HCT116 (cell line): ENCODE measurements around the gene DNAJC4. TPM values are rescaled to one million over a fixed set of nuclear protein-coding genes. Genes with fewer than 3 reads are reported as not detected.

Source experiments
- ATAC-seq: fragments of 200-7000 bp; cut with Tn5 transposase; 2 replicates; pipeline ENCODE4 v1.9.1; 2020; ENCODE audit warnings: mild to moderate bottlenecking, moderate library complexity
- BruUV-seq: library from RNA; stranded (reverse); fragments of 400-500 nt; replicated peaks from 2 replicates; lab custom pipeline; 2021; lab: Mats Ljungman, UMichigan
- CTCF ChIA-PET: fragments of 300-600 bp; sonication (Branson Sonifier 250); formaldehyde crosslinking; loops from one replicate; lab custom pipeline; 2021; ENCODE audit warnings: antibody characterized with exemption; lab: Charles Lee
- POLR2A ChIA-PET: fragments of 300-600, 350-600 bp; sonication (Branson Sonifier 250); formaldehyde crosslinking; loops from one replicate; lab custom pipeline; 2021; ENCODE audit warnings: antibody characterized with exemption; lab: Charles Lee
- RAD21 ChIA-PET, 2 experiments: fragments of 300-600 bp; sonication (Branson Sonifier 250); formaldehyde crosslinking; loops; one replicate each; lab custom pipeline; 2023; ENCODE audit warnings: low total read pairs in 2 of 2; ENCODE audit not compliant: uncharacterized antibody in 2 of 2, unreplicated experiment in 2 of 2, low non-redundant PET in 1 of 2; lab: Charles Lee
- DNase-seq: peaks from one replicate; pipeline ENCODE4 v3.0.0-alpha.2; 2010; ENCODE audit warnings: low read depth, low spot score
- H2AFZ ChIP-seq: fragments of 200-600 bp; shearing (Covaris generic), sonication (generic); 2 replicates; pipeline ENCODE4 v1.6.1; 2017; ENCODE audit warnings: low read depth, mixed run types, mixed read lengths, antibody characterized with exemption, low read length; ENCODE audit not compliant: poor library complexity, severe bottlenecking
- H3K27ac ChIP-seq: 2 replicates; pipeline ENCODE4 v1.5.1; 2012; ENCODE audit warnings: low read depth, low read length
- H3K27me3 ChIP-seq: fragments of 200-600 bp; sonication (generic); 2 replicates; pipeline ENCODE4 v1.6.1; 2016; ENCODE audit warnings: mixed run types, low read length, mixed read lengths; ENCODE audit not compliant: insufficient read depth
- H3K36me3 ChIP-seq, 2 experiments: fragments of 200-500 bp in 1 of 2; fragments of 200-600 bp in 1 of 2; sonication (Bioruptor generic) in 1 of 2; sonication (generic) in 1 of 2; 2 replicates each; pipeline versions ENCODE4 v1.5.1 to v1.6.1; 2014 to 2016; ENCODE audit warnings: low read length in 2 of 2, inconsistent platforms in 1 of 2, mixed read lengths in 1 of 2, mixed run types in 1 of 2; ENCODE audit not compliant: insufficient read depth in 2 of 2, control insufficient read depth in 1 of 2
- H3K4me1 ChIP-seq, 2 experiments: fragments of 200-600 bp in 1 of 2; sonication (generic) in 1 of 2; 2 replicates each; pipeline versions ENCODE4 v1.5.1 to v1.6.1; 2012 to 2017; ENCODE audit warnings: low read length in 2 of 2, inconsistent platforms in 1 of 2, mild to moderate bottlenecking in 1 of 2, mixed read lengths in 1 of 2, mixed run types in 1 of 2, moderate library complexity in 1 of 2; ENCODE audit not compliant: insufficient read depth in 2 of 2, control insufficient read depth in 1 of 2
- H3K4me2 ChIP-seq: fragments of 200-600 bp; sonication (generic); 2 replicates; pipeline ENCODE4 v1.6.1; 2017; ENCODE audit warnings: mixed run types, low read length, mixed read lengths
- H3K4me3 ChIP-seq, 2 experiments: fragments of 200-600 bp in 1 of 2; sonication (generic) in 1 of 2; replicated peaks in 1 of 2; 2 replicates each; pipeline ENCODE4 v1.5.1; 2011 to 2016; ENCODE audit warnings: low read length in 2 of 2, control low read depth in 1 of 2, low read depth in 1 of 2, mild to moderate bottlenecking in 1 of 2, mixed read lengths in 1 of 2, mixed run types in 1 of 2
- H3K79me2 ChIP-seq: fragments of 200-600 bp; sonication (generic); 2 replicates; pipeline ENCODE4 v1.6.1; 2017; ENCODE audit warnings: mild to moderate bottlenecking, mixed run types, low read length, moderate library complexity, mixed read lengths; ENCODE audit not compliant: insufficient read depth
- H3K9ac ChIP-seq: fragments of 200-600 bp; sonication (generic); 2 replicates; pipeline ENCODE4 v1.6.1; 2016; ENCODE audit warnings: low read length, mixed read lengths
- H3K9me2 ChIP-seq: fragments of 200-600 bp; sonication (generic), shearing (Covaris generic); 2 replicates; pipeline ENCODE4 v1.6.1; 2017; ENCODE audit warnings: mixed run types, mild to moderate bottlenecking, moderate library complexity; ENCODE audit not compliant: insufficient read depth
- H3K9me3 ChIP-seq, 2 experiments: fragments of 200-500 bp in 1 of 2; fragments of 200-600 bp in 1 of 2; sonication (Bioruptor generic) in 1 of 2; sonication (generic) in 1 of 2; 2 replicates each; pipeline ENCODE4 v1.6.1; 2014 to 2017; ENCODE audit warnings: low read length in 2 of 2, mixed read lengths in 2 of 2, inconsistent platforms in 1 of 2, low read depth in 1 of 2, mild to moderate bottlenecking in 1 of 2, mixed run types in 1 of 2, moderate library complexity in 1 of 2; ENCODE audit not compliant: control insufficient read depth in 1 of 2, insufficient read depth in 1 of 2
- H4K20me1 ChIP-seq: fragments of 200-600 bp; sonication (generic), shearing (Covaris generic); 2 replicates; pipeline ENCODE4 v1.6.1; 2017; ENCODE audit warnings: mixed run types, mild to moderate bottlenecking, moderate library complexity; ENCODE audit not compliant: insufficient read depth
- CBX3 ChIP-seq: IDR thresholded peaks from 2 replicates; pipeline ENCODE4 v1.6.1; 2012; ENCODE audit warnings: low read depth
- FOSL1 ChIP-seq: IDR thresholded peaks from 2 replicates; pipeline ENCODE4 v1.6.1; 2012; ENCODE audit warnings: low read depth
- POLR2AphosphoS5 ChIP-seq: IDR thresholded peaks from 2 replicates; pipeline ENCODE4 v1.6.1; 2011; ENCODE audit warnings: mild to moderate bottlenecking, low read depth, low read length, moderate library complexity
- RAD21 ChIP-seq: IDR thresholded peaks from 2 replicates; pipeline ENCODE4 v1.6.1; 2012; ENCODE audit warnings: low read depth, mild to moderate bottlenecking
- SIN3A ChIP-seq: IDR thresholded peaks from 2 replicates; pipeline ENCODE4 v1.6.1; 2012; ENCODE audit warnings: low read depth
- SRF ChIP-seq: IDR thresholded peaks from 2 replicates; pipeline ENCODE4 v1.6.1; 2012; ENCODE audit warnings: low read depth
- TCF7L2 ChIP-seq: IDR thresholded peaks from 2 replicates; pipeline ENCODE4 v1.7.0; 2011; ENCODE audit warnings: borderline replicate concordance, inconsistent platforms; ENCODE audit not compliant: insufficient read depth, insufficient read length; ENCODE audit errors: extremely low read depth
- YY1 ChIP-seq: IDR thresholded peaks from 2 replicates; pipeline ENCODE4 v1.6.1; 2011; ENCODE audit warnings: low read length, low read depth, moderate library complexity, mild to moderate bottlenecking; ENCODE audit not compliant: insufficient replicate concordance; ENCODE audit errors: extremely low read depth
- ZNF274 ChIP-seq: fragments of 200-500 bp; sonication (Bioruptor generic); IDR thresholded peaks from 2 replicates; pipeline ENCODE4 v1.6.1; 2014; ENCODE audit warnings: mild to moderate bottlenecking, low read depth, low read length, inconsistent platforms
- intact Hi-C: fragments of 100-400 bp; cut with micrococcal nuclease; formaldehyde crosslinking; loops from 2 replicates; pipeline ENCODE4 v1.10.0; 2022
- total RNA-seq: library from RNA; stranded (reverse); gene quantifications from one replicate; pipeline ENCODE4 v1.2.1, GENCODE V29; 2021; ENCODE audit not compliant: unreplicated experiment
- TF ChIP-seq, protein P1 (sequence below): IDR thresholded peaks from 2 replicates; pipeline ENCODE4 v1.6.1; 2011; ENCODE audit warnings: mild to moderate bottlenecking, low read length, moderate library complexity; ENCODE audit not compliant: insufficient replicate concordance; ENCODE audit errors: extremely low read depth
- TF ChIP-seq, protein P2 (sequence below), 3 experiments: fragments of 200-600 bp in 1 of 3; sonication (generic) in 1 of 3; IDR thresholded peaks in 2 of 3; conservative IDR thresholded peaks in 1 of 3; 2 replicates each; pipeline ENCODE4 v1.5.1; 2012 to 2017; ENCODE audit warnings: low read depth in 2 of 3, low read length in 2 of 3, antibody characterized with exemption in 1 of 3, borderline replicate concordance in 1 of 3, control low read depth in 1 of 3, mild to moderate bottlenecking in 1 of 3, mixed read lengths in 1 of 3, mixed run types in 1 of 3, moderate library complexity in 1 of 3; ENCODE audit not compliant: insufficient read depth in 1 of 3
- TF ChIP-seq, protein P3 (sequence below): IDR thresholded peaks from 2 replicates; pipeline ENCODE4 v1.6.1; 2012
- TF ChIP-seq, protein P4 (sequence below): IDR thresholded peaks from 2 replicates; pipeline ENCODE4 v1.6.1; 2012; ENCODE audit warnings: low read depth

Gene DNAJC4
- total RNA-seq, 1 experiment from 2014 or later, result 25.8 TPM

DNA sequence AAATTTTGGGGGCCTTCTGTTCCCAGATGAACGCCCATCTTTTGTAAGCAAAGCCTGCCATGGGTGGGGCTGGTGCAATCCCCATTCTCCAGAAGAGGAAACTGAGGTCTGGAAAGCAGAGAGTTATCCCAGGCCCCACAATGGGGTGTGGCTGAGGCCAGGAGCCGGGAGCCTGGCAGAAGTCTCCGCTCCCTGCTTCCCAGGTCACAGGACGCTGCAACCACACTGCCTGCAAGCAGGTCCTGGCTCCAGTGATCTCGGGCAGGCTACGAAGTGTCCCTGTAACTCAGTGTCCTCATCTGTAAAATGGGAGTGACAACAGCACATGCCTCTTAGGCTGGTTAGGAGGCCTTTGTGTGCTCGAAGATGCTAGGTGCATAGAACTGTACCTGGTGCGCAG is 22.7 kb downstream of the DNAJC4 start:
- Histone ChIP-seq H3K79me2 (peaks cover 35% of the 10 kb centered on the region), H3K36me3 (peaks cover 14 to 26% of the 10 kb centered on the region in 2 experiments; a peak in 3 of 4 replicates), H3K4me2 (peak overlapping the region; percentile 95), H3K9ac (peak overlapping the region; percentile 97; the same call in 1 of the 2 replicates), H3K27ac (peak overlapping the region; percentile 15; the same call in 1 of the 2 replicates), H4K20me1 (no peaks in the 10 kb centered on the region), H3K9me3 (no peaks in the 10 kb centered on the region), H3K4me3 (peak overlapping the region in 1 of 2 experiments; percentile 98), H3K27me3 (no peaks in the 10 kb centered on the region), H3K9me2 (no peaks in the 10 kb centered on the region), H3K4me1 (peaks cover 23 to 56% of the 10 kb centered on the region in 2 experiments), H2AFZ (no peak overlapping the region)
- TSS peak; percentile 54 for BruUV-seq
- ChIA-PET RAD21 (no interaction called here), CTCF (interaction anchor here (1.4 to 1.5 kb wide), 2 partner anchors 16 to 102 kb away, joined by 6 to 11 read pairs; no protein-coding TSS in a partner anchor), POLR2A (interaction anchor here (0.7 to 1.9 kb wide), 7 partner anchors 10 to 102 kb away, joined by 3 to 10 read pairs (median 5); partner anchors contain the start of genes PRDX5 and TRMT112)
- DNase-seq (no peak), ATAC-seq (no peak)
- intact Hi-C loops, result no loop called here
- TF ChIP-seq FOSL1, result no peak
- TF ChIP-seq YY1, result no peak
- TF ChIP-seq TCF7L2, result no peak
- TF ChIP-seq SRF, result no peak
- TF ChIP-seq, protein P1, sequence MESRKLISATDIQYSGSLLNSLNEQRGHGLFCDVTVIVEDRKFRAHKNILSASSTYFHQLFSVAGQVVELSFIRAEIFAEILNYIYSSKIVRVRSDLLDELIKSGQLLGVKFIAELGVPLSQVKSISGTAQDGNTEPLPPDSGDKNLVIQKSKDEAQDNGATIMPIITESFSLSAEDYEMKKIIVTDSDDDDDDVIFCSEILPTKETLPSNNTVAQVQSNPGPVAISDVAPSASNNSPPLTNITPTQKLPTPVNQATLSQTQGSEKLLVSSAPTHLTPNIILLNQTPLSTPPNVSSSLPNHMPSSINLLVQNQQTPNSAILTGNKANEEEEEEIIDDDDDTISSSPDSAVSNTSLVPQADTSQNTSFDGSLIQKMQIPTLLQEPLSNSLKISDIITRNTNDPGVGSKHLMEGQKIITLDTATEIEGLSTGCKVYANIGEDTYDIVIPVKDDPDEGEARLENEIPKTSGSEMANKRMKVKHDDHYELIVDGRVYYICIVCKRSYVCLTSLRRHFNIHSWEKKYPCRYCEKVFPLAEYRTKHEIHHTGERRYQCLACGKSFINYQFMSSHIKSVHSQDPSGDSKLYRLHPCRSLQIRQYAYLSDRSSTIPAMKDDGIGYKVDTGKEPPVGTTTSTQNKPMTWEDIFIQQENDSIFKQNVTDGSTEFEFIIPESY, result no peak
- no peak for TF ChIP-seq SIN3A
- TF ChIP-seq, protein P2, sequence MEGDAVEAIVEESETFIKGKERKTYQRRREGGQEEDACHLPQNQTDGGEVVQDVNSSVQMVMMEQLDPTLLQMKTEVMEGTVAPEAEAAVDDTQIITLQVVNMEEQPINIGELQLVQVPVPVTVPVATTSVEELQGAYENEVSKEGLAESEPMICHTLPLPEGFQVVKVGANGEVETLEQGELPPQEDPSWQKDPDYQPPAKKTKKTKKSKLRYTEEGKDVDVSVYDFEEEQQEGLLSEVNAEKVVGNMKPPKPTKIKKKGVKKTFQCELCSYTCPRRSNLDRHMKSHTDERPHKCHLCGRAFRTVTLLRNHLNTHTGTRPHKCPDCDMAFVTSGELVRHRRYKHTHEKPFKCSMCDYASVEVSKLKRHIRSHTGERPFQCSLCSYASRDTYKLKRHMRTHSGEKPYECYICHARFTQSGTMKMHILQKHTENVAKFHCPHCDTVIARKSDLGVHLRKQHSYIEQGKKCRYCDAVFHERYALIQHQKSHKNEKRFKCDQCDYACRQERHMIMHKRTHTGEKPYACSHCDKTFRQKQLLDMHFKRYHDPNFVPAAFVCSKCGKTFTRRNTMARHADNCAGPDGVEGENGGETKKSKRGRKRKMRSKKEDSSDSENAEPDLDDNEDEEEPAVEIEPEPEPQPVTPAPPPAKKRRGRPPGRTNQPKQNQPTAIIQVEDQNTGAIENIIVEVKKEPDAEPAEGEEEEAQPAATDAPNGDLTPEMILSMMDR (IDR thresholded peaks at IDR 0.05 in 2 of 3, conservative IDR thresholded peaks at IDR 0.05 in 1 of 3; ENCODE audit: borderline replicate concordance in 1 of 3, insufficient read depth in 1 of 3, low read depth in 2 of 3, low read length in 2 of 3), result no peak
- TF ChIP-seq, protein P3, sequence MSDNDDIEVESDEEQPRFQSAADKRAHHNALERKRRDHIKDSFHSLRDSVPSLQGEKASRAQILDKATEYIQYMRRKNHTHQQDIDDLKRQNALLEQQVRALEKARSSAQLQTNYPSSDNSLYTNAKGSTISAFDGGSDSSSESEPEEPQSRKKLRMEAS, result no peak
- no peak for TF ChIP-seq CBX3
- no peak for TF ChIP-seq RAD21
- TF ChIP-seq, protein P4, sequence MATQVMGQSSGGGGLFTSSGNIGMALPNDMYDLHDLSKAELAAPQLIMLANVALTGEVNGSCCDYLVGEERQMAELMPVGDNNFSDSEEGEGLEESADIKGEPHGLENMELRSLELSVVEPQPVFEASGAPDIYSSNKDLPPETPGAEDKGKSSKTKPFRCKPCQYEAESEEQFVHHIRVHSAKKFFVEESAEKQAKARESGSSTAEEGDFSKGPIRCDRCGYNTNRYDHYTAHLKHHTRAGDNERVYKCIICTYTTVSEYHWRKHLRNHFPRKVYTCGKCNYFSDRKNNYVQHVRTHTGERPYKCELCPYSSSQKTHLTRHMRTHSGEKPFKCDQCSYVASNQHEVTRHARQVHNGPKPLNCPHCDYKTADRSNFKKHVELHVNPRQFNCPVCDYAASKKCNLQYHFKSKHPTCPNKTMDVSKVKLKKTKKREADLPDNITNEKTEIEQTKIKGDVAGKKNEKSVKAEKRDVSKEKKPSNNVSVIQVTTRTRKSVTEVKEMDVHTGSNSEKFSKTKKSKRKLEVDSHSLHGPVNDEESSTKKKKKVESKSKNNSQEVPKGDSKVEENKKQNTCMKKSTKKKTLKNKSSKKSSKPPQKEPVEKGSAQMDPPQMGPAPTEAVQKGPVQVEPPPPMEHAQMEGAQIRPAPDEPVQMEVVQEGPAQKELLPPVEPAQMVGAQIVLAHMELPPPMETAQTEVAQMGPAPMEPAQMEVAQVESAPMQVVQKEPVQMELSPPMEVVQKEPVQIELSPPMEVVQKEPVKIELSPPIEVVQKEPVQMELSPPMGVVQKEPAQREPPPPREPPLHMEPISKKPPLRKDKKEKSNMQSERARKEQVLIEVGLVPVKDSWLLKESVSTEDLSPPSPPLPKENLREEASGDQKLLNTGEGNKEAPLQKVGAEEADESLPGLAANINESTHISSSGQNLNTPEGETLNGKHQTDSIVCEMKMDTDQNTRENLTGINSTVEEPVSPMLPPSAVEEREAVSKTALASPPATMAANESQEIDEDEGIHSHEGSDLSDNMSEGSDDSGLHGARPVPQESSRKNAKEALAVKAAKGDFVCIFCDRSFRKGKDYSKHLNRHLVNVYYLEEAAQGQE, result no peak
- no peak for TF ChIP-seq POLR2AphosphoS5
- no peak for TF ChIP-seq ZNF274
